KBM-7 (cell line): ENCODE data around the gene NRG3.

Experiments
- DNase-seq: peaks from one replicate; pipeline ENCODE4 v3.0.0-alpha.2; 2015
- in situ Hi-C: fragments of 300-500 bp; cut with MboI; formaldehyde crosslinking; loops from 2 replicates; pipeline ENCODE4 v1.14.3; 2020; ENCODE audit warnings: low sequenced_read_pairs, low pct_unique_long_range_greater_than_20kb, mixed read lengths

The NRG3 gene

DNA sequence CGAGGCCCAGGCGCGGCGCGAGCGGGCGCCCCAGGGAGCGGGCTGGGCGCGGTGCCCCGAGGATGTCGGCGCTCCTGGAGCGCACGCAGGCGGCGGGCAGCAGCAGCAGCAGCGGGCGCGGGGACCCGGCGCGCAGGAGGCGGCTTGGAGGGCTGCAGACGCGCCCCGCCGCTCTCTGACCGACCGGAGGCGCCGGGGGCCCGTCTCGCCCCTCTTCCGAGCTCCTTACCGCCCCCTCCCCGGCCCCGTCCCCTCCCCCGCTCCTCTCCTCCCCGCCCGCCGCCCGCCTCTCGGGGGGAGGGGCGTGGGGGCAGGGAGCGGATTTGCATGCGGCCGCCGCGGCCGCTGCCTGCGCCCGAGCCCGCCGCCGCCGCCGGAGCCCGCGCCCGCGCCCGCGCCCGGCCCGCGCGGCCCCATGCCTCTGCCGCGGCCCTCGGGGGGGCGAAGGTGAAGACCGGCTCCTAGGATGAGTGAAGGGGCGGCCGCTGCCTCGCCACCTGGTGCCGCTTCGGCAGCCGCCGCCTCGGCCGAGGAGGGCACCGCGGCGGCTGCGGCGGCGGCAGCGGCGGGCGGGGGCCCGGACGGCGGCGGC, at the start of gene NRG3:
TSS of gene NRG3 (plus strand) at position 320 of the 592 bp plus-strand sequence.
- in situ Hi-C loops: no loop called here
- DNase-seq: no peak

DNA sequence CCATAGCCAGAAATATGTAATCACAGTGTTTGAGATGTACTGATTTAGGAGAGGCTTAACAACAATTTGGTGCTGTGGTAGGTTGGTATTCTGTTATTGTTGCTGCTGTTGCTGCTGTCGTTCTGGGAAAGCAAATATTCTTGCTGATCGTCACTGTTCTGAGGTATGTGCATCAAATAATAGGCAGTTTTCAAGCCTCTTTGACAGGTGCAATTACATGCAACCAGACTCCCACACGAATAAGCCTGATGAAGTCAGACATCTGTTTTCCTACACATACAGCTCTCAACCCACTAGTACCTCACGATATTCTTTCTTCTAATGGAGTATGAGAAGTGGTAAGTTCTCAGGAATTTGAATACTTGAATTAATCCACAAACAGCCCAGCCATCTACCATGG, 46.7 kb upstream of the NRG3 start:
- no peak for DNase-seq
- in situ Hi-C loops: no loop called here

DNA sequence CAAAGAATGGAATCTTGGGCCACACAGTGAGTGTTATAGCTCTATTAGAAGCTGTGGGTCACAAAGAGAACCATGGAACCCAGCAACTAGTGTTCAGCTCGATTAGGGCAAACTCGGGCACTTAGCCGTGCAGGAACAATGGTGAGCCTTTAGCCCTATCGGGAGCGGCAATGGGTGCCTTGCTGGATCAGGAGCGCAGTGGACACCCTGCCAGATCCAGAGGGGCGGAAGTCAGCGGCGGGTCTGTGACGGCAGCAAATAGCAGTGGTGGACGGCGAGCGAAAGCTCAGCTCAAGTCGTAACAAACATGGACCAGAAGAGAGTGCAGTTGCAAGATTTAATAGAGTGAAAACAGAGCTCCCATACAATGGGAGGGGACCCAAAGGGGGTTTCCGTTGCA, 43.9 kb upstream of the NRG3 start:
- no peak for DNase-seq
- in situ Hi-C loops: no loop called here

DNA sequence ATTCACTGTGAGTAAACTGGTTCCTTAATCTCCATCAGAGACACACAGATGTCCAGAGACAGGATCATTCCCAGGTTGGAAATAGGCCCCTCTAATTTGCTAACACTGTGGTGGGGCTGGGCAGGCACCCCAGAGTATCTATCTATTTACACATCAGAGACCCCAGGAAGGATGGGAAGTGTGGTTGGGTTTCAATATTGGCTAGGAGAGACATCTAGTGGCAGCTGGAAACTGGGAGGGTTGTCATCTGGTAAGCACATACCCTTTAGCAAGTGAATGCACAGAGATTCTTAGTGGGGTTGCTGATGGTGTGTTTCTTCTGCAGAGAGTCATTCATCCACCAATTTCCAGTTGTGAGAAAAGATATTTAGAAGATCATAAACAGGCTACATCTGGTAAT, 36.0 kb upstream of the NRG3 start:
- in situ Hi-C loops: no loop called here
- DNase-seq: peak; percentile 10

DNA sequence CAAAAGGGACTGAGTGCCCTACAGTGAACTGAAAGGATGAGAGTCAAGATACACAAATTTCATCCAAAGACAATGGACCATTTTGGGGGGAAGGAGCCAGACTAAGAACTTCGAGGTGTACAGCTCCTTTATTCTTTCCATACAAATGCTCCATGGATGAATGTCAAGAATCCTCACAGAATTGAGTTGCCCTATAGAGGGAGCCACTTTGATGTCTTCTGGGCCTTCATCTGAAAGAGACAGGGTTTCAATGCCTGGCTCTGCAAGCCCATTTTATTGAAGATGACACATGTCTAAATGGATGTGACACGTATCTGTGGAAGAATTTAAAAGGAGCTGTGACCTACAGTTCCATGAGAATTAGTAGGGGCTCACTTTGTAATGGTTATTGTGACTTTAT, 32.0 kb upstream of the NRG3 start:
- in situ Hi-C loops: no loop called here
- no peak for DNase-seq

DNA sequence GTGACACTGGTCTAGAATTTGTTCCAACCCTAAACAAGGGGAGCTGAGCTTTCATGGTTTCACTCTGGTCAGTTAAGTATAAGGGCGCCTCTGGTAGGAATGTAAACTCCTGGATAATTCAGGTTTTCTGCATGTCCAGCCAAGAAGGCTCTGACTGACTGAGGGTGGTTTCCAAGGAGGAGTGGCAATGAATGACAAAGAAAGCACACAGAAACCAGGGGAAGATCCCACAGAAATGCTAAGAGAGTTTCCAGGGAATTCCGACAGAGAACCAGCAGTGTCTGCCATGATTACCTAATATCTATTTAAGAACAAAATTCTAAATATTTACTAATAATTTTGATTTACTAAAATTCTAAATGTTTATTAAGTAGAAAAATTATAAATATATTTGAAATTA, 27.3 kb upstream of the NRG3 start:
- no peak for DNase-seq
- in situ Hi-C loops: no loop called here

DNA sequence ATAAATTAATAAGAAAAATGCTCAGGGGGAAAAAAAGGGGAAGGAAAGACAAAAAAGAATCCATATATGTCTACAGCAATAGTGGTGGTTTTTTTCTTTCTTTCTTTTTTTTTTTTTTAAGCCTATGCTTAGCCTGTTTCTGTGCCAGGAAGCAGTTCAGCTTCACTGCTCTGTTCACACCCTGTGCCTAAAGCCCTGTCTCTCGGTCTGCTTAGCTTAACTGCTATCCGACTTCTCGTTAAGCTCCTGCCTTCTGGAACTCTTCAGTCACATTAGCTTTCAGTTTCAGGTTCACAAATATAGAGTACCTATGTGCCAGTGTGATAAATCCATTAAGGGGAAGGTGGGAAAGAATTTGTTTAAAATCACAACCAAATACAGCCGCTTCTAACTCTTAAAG, 26.5 kb upstream of the NRG3 start:
- in situ Hi-C loops: no loop called here
- no peak for DNase-seq

DNA sequence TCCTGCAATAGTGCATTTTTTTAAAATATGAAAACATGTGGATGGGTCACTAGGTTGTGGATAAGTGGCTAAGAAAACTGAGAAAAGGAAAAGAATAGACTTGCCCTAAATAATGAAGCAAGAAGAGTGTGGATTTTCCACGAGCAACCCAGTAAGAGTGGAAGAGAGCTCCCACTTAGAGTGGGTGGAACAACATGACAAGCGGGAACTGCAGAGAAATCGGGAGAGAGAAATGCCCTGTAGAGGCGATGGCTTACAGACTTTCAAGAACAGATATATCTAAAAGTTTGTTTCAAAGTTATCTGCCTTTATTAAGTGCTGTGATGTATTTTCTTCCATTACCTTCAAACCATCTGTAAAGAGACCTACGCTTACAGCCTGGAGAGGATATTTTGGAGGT, 26.1 kb upstream of the NRG3 start:
- no peak for DNase-seq
- in situ Hi-C loops: no loop called here

DNA sequence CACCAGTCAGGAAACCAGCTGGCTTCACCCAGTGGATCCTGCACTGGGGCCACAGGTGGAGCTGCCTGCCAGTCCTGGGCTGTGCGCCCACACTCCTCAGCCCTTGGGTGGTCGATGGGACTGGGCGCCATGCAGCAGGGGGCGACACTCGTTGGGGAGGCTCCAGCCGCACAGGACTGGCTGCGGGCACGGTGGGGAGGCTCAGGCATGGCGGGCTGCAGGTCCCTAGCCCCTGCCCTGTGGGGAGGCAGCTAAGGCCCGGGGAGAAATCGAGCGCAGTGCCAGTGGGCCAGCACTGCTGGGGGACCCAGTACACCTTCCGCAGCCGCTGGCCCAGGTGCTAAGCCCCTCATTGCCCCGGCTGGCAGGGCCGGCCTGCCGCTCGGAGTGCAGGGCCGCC, 12.4 kb upstream of the NRG3 start:
- DNase-seq: no peak

DNA sequence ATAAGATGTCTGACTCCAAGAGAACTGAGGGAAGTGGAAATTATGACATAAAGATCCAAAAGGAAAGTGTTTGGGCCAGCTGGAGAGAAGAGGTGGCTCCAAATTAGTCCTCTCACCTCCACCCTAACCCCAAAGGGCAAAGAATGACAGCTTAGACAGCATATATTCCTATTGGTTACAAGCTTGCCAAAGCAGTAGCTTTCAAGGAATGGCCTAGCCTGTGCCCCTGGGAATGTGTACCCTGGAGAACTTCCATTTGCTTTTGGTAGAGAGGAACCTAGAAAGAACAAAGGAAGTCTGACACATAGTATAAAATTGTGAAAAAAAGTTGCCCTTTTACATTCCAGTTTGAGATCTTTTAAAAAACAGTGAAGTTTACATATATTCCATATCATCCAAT, 11.2 kb upstream of the NRG3 start:
- DNase-seq: no peak
- in situ Hi-C loops: no loop called here

More for the DNA sequence above, 12.4 kb upstream of the NRG3 start:
- in situ Hi-C loops: no loop called here

DNA sequence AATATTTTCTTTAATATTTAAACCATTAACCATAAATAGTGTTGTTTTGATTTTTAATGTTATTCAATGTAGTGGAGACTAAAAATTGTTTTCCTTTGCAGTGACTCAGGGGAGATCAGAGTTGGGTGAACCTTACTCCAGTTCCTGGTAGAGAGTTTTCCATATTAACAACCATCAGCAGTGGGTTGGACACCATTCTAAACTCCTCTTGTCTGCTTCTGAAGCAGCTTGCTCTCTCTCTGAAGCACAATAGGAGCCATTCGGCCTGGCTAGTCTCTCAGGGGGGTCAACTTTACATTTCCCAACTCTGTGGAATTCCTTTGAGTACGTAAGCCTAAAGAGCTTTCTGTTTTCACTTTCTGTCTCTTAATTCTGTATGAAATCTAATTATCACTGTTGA, 9.4 kb upstream of the NRG3 start:
- in situ Hi-C loops: no loop called here

DNA sequence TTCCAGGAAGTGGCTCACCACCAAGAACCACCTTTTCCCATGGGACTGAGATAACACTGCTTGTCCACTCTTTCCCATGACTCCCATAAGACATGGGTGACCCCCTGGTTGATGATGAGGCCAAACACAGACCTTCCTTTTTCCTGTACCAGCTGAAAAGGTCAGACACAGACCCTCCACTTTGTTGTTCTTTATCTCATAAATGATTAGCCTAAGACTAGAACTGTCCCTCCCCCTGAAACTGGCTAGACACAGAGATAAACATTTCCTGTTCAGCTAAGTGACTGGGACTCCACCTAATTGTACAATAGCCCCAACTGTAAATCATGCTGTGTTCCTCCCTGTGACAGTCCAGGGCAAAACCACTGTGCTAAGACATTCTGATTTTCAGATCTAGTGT, 8.2 kb upstream of the NRG3 start:
- in situ Hi-C loops: no loop called here
- DNase-seq: no peak

More for the DNA sequence above, 9.4 kb upstream of the NRG3 start:
- DNase-seq: no peak

DNA sequence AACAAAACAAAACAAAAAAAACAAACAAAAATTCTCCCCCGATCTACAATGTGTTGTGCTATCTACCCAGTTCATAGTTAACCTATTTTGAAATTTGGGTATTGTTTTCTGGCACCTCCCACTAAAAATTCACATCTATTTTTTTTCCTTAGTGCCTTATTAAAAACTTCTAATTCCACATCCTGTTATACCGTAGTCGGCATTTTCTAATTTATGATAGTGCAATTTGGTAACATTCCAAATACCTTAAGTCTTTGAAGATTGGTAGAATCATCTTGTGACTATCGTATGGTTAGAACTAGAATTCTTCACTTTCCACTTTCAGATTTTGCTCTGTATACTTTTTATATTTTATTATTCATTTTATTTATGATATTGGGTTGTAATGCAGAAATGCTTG, 4.5 kb upstream of the NRG3 start:
- in situ Hi-C loops: no loop called here
- no peak for DNase-seq

DNA sequence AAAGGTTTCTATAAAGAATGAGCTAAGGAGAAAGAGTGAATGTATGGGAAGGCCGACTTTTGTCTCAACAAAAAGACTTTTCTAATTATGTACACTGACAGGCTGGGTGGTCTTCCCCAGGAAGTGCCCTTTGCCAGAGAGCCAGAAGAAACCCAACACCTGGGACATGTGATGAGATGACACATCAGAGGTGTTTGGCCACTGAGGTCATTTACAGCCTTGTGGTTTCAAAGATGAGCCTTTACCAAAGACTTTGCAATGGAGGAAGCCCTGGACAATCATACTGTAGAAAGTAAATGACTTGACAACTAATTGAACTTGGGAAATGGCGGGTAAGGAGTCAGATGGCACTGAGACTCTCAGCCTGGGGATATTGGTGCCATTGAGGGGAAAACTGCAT, 3.4 kb upstream of the NRG3 start:
- in situ Hi-C loops: no loop called here
- no peak for DNase-seq

DNA sequence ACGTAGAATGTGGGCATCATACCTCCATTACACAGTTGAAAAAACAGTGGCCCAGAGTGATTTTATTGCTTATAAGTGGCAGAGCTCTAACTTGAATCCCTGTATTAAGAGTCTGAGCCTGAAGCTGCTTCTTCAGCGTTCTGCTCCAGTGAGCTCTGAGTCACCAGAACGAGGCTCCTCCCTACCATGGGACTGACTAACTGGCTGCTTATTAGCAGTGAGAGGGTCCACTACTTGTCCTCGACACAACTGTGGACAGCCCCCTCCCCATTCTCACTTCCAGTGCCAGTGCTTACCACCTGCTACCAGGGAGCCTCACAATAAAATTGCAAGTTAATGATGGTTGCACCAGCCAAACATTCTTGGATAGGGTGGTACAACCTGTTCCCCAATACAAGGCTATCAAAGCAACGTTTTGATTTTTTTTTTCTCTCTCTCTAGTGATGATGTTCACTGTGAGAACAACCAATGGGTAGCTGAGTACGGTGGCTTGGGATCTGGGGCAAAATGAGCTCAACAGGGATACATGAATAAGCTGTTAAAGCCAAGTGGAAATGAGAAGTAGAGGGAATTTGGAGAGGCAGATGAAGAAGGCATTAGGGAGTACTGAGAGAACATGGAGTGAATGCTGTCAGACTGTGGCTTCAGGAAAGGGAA, 2.7 kb upstream of the NRG3 start:
- DNase-seq: no peak
- in situ Hi-C loops: no loop called here

DNA sequence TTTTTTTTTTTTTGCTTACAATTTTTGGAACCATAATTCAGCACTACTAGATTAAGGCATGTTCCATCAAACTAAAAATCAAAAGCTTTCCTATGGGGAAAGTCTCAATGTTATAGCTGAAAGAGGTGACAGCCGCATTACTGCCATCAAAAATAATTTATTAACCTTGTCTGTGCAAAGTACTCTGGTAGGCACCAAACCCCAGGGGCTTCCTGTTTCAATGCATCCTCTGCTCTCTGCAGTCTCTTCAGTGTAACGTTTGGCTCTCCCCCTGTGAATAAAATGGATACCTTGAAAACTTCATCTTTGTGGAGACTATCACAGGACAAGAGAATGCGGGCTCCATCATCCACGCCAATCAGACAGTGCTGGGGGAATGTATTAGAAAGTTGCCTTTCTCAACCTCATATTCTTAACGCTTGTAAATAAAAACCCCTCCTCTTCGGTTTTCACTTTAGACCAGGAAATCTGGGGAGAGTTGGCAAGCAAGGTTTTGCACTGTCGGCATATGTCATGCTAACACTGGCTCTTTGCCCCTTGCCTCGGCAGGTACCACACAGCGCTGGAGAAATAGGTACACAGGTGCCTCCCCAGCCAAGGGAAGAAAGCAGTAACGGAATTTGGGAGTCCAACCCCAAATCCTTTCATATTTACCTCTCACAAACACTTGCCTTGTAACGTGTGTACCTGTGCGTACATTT, 1.6 kb upstream of the NRG3 start:
- DNase-seq: no peak
- in situ Hi-C loops: no loop called here

DNA sequence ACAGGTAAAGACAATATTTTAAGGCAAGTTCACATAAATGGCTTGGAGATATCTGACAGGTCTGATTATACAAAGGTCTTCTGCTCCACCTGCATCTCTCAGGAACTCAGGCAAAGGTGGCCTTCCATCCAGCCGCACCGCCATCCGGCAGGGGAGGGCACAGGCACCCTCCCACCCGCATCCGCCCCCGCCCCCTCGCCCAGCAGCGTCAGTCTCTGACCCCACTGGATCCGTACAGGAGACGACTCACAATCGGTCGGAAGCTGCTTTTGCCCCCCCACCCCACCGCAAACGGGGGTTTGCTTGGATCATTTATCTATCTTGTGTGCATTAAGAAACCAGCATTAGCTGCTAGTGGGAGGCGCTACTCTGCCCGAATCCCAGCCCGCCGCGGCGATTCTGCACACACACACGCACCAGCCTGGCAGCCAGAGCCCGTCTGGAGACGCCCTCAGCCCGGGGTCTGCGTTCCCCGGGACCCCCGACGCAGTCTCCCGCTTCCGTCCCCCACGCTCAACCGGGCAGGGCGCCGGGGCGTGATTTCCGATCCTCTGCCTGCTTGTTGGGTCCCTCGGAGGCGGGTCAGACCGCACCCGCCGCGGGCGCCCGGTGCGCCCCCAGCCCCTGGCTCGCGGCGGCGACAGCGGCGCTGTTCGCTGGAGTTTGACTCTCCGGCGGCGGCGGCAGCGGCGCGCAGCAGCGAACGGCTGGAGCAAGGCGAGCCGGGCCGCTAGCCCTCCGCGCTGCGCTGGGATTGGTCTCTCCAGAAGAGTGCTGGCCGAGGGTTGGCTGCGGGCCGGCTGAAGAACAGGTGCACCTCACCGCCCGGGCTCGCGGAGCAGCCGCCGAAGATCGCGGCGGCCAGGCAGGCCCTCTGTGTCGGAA, 820 bp upstream of the NRG3 start:
- peak; percentile 3 for DNase-seq
- in situ Hi-C loops: no loop called here

DNA sequence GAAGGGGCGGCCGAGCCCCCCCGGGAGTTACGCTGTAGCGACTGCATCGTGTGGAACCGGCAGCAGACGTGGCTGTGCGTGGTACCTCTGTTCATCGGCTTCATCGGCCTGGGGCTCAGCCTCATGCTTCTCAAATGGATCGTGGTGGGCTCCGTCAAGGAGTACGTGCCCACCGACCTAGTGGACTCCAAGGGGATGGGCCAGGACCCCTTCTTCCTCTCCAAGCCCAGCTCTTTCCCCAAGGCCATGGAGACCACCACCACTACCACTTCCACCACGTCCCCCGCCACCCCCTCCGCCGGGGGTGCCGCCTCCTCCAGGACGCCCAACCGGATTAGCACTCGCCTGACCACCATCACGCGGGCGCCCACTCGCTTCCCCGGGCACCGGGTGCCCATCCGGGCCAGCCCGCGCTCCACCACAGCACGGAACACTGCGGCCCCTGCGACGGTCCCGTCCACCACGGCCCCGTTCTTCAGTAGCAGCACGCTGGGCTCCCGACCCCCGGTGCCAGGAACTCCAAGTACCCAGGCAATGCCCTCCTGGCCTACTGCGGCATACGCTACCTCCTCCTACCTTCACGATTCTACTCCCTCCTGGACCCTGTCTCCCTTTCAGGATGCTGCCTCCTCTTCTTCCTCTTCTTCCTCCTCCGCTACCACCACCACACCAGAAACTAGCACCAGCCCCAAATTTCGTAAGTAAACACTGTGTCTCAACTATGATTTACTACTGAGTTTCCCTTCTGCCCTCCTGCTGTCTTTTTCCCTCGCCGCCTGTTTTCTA, 666 bp downstream of the NRG3 start:
- in situ Hi-C loops: no loop called here

More for the DNA sequence above, 666 bp downstream of the NRG3 start:
- no peak for DNase-seq
